NCI-H1092 (cell line): Measurements from ENCODE around the gene OPTC.

Source experiments
- DNase-seq: peaks from one replicate; lab custom pipeline; 2025; lab: John Stamatoyannopoulos, UW

Gene OPTC

DNA sequence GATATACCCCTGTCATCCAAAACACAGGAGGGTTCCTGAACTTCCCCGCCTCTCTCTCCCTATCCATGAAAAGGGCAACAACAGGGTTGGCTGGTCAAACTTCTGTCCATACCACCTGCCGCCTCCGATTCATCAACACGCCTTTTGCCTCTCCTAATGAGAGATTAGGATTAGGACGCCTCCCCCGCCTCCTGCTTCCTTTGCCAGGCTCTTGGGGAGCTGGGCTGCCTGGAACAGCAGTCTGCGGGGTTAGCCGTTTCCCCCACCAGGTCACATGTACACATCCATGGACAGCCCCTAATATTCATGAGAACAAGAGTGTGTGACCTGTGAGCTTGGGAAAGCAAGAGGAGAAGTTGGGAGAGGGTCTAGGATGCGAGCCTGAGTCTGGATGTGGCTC lies 2.3 kb upstream of the OPTC start:
- DNase-seq = no peak

DNA sequence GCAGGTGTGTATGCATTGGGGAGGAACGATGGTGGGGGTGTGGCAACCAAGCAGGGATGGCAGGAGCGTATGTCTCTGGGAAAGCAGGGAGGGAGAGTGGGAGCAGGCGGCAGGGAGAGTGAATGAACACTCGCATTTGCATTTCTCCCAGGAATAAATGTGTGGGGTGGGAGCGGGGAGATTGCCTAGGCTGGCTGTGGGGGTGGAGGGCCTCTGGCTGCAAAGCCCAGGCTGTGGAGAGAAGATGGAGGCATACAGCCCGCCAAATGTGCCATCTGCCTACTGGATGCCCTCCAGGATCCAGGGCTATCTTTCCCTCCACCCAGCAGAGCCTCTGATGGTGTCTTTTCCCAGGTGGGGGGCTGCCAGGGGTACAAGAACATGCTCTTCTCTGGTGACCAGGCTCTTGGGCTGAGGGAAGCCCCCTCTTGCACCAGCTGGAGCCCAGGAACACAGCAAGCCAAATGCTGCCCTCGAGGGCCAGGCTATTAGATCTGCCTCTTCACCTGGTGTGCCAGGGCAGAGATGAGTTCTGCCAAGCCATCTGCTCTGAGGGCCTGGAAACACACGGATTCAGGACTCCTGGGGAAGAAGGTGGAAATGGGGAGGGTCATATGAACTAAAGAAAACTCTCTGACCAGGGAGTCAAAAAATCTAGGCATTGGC lies 1.7 kb upstream of the OPTC start:
- peak; percentile 74 for DNase-seq

DNA sequence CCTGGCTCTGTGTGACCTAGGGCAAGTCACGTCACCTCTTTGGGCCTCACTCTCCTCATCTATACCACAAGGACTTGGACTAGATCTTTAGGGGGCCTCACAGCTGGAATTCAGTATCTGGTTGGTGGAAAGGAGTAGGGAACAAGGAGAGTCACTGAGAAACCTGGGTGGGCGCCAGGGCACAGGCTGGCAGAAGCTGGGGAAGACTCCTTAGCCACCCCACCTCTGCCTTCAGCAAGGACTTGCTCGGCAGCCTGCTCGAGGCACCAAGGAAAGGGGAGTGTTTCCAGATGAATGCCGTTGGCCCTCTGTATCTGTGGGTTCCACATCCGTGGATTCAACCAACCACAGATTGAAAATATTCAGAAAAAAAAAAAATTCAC lies 1.2 kb upstream of the OPTC start:
- no peak for DNase-seq

DNA sequence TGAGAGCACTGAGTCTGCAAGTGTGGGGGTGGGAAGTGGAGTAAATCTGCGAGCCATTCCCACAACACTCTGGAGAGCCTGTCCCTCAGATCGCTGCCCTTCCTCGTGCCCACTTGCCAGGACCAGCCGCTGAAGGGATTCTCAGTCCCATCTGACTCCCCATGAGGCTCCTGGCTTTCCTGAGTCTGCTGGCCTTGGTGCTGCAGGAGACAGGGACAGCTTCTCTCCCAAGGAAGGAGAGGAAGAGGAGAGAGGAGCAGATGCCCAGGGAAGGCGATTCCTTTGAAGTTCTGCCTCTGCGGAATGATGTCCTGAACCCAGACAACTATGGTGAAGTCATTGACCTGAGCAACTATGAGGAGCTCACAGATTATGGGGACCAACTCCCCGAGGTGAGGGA lies 1.9 kb downstream of the OPTC start:
- DNase-seq = no peak

DNA sequence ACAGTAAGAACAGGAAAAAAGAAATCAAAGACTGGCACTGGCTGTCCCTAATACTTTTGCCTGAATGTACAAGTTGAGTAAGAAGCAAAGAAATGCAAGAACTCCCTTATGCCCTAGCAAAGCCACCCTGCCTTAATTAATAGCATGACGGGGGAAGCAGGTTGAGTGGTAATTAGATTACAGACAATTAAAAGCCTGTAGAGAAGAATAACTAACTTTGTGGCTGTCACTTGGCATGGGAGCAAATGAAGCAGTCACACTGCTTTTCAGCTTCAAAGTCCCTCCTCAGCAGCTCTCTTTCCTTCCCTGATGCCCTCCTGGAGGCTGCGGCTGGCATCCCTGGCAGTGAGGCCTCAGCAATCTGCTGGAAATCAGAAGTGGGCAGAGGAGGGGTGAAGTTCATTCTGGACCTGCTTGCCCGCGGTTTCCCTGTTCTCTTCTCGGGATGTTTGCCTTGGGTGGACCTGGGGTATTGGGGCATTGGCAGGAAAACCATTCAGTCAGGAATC lies 3.4 kb downstream of the OPTC start:
- DNase-seq = no peak

DNA sequence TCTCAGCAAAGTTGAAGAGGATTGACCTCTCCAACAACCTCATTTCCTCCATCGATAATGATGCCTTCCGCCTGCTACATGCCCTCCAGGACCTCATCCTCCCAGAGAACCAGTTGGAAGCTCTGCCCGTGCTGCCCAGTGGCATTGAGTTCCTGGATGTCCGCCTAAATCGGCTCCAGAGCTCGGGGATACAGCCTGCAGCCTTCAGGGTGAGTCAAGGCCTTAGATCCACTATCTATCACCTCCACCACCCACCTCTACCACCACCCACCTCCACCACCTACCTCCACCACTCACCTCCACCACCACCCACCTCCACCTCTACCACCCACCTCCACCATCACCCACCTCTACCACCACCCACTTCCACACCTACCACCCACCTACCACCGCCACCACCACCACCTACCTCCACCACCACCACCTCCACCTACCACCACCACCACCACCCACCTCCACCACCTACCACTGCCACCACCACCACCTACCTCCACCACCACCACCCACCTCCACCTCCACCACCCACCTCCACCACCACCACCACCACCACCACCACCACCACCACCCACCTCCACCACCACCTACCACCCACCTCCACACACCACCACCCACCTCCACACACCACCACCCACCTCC lies 5.8 kb downstream of the OPTC start:
- DNase-seq = no peak

DNA sequence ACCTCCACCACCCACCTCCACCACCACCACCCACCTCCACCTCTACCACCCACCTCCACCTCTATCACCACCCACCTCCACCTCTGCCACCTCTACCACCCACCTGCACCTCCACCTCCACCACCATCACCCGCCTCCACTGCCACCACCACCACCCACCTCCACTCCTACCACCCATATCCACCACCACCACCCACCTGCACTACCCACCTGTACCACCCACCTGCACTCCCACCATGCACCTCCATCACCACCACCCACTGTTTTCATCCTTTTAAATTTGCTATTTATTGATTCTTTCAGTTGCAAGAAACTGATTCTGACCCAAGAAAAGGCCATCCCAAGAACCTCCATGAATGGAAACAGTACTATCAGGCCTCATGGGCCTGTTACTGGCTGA lies 6.3 kb downstream of the OPTC start:
- no peak for DNase-seq

DNA sequence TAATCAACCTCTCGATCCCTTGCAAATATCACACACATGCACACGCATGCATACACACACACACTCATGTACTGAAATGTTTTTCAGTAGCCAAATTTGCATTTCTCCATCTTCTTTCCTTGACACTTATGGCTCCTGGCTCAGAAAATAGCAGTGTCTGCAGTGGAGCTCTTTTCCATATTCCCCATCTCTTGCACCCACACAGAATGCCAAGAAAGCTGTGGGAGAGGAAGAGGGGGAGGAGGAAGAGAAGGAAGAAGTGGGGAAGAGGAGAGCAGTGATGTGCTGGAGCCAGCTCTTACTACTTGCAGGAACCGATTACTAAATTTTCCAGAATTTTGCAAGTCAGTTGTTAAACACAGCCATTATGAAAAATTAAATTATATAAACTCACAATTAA lies 9.9 kb downstream of the OPTC start:
- DNase-seq = no peak

DNA sequence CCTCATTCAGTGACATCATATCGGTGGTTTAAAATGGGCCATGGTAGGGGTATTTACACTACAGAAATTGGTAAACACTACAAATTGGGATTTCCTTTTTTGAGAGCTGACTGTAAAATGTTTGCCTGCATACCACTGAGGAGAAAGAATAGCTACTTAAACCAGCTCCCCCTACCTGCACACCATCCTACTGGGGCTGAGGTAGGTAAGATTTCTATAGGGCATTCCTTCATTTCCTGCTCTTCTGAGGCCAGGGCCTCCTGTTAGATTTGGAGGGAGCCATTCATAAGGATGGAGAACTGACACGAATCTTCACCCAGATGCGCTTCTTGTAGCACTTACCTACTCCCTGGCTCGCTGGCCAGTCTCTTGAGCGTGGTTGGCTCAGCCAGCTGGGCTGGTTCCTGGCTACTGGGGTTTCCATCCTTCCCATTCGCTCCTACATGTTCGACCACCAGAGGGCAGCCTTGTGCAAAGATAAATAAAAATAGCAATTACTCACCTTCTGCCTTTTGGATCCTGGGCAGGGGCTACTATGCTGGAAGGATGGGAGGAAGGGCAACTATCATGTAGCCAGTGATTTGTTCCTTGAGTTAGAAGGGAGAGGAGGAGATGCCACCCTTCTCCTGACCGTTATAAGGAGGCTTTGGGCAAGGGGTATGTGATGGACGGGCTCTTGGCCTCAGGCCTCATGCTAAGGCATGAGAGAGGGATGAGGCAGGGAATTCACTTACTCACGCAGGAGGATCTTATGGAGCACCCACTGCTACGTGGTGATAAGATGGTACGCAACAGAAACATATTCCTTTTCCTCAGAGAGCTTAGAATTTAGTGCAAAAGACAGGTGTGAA lies 10.7 kb downstream of the OPTC start:
- DNase-seq = peak; percentile 89

DNA sequence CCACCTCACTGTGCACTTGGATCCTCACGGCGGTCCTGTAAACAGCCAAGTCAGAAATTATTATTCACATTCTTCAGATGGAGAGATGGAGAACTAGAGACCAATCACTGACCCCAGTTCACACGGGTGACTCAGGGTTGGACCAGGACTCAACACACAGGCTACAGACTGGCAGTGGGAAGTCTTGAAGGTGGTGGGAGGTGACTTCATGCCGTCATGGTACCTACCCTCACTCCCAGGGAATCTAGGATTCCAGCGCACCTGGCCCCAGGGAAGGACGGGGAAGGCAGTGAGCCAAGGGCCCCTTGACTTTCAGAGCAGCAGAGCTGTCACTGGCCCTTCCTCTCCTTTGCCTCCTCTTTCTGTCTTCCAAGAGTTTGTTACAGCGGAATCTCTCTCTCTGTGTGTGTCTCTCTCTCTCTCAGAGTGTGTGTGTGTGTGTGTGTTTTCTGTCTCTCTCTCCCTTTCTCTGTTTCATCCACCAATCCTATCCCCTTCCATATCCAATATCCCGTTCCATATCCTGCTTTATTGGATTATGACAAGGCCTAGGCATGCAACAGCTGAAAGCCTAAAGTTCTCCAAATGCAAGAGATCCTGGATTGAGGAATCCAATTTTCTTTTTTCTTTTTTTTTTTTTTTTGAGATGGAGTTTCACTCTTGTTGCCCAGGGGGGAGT lies 11.7 kb downstream of the OPTC start:
- DNase-seq = no peak

DNA sequence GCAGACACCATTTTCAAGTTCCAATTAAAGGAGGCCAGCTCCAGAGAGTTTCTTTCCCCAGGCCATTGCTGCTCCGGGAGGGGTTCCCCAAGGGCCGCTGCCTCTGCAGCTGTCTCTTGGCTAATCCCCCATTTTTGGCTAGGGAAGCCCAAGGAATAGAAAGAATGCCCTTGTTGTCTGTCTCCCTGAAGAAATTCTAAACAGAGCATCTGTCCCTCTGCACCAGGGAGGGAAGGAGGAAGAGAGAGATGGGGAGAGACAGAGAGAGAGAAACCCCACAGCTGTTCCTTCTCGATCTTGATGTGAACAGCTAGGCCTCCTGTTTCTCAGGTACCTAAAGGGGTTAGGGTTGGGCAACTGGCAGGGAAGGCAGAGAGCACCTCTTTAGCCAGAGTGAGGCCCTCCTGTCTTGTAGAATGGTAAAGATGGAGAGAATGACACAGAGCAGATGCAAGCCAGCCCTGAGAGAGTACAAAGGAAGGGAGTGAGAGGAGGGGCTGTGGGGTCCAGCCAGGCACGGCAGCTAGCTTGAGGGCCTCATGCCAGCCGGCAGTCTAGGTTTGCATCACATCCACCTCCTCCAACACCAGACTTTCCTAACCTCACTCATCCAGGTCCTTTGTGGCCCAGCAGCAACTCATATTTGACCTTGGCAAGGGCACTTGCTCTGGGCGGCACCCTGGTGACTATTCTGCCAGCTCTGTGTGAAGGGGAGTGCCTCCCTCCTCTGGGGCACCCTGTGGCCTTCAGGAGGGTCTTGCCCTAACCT lies 13.1 kb downstream of the OPTC start:
- peak; percentile 8 for DNase-seq

DNA sequence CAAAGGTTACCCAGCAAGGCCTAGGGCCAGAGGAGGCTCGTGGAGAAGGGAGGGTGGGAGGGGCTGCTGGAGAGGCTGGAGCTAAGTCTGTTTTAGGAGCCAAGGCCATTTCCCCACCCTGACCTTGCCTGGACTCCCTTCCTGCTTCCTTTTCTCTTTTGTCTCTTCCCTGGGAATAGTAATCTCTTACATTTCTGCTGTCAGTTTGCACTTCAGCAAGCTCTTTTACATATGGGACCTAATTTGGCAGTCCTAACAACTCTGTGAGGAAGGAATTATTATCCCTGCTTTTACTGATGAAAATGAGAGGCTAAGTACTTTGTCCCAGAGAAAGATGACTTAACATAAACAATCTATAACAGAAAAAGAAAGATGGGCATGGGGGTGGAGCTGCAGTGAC lies 13.8 kb downstream of the OPTC start:
- no peak for DNase-seq

DNA sequence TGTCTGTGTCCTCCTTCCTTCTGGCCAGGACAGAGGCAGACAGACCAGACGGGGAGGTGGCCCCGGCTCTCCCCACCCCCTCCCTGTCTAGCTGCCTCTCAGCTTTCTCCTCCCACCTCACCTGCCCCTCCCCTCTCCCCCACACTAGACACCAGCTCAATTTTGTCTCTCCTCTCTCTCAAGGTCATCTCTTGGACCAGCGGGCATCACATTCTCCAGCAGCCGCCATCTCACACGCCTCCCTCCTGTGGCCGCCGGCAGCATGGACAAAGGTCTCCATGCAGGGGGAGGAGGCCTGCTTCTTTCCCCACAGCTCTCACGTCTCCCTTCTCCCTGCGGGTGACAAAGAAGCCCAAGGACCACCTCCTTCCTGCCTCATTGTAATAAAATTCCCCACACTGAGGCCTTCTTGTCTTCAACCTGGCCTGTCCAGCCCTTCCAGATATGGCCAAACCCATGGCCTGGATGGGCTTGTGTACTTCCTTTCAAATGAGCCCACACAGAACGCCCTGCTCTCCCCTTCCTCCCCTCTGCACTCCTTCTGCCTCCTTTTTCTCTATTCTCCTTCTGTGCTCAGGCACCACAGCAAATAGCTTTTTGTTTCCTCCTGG lies 14.6 kb downstream of the OPTC start:
- no peak for DNase-seq

DNA sequence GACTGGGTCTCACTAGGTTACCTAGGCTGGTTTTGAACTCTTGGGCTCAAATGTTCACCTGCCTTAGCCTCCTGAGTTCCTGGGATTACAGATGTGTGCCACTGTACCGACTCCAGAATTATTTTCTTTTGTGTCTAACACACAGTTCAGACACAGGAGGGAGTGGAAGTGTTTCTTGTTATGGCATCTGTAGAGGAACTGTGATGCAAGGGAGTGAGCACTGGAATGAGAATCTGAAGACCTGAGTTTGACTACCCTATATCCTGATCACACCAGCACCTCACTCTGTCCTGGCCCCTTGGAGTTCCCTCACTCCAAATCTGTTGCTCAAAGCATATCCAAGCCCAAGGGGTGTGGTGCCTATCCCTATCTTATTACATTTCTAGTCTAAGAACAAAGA lies 15.2 kb downstream of the OPTC start:
- DNase-seq = no peak

DNA sequence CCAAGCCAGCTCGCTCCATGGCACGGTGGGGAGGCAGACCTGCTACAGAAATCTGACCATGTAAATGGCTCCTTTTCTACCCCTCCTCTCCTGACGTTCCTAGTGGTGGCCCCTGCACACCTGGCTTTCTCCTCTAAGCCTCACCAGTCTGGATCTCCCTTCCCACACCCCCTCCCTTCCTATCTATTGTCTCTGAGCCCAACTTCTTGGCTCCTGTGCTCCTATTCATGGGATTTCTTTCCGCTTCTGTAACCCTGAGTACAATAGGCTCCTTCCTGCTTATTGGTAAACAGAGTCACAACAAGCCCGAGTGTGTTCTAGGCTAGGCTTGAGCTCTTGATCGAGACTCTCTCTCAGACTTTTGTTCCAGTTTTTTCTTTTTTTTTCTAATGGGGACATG lies 17.6 kb downstream of the OPTC start:
- DNase-seq = no peak

DNA sequence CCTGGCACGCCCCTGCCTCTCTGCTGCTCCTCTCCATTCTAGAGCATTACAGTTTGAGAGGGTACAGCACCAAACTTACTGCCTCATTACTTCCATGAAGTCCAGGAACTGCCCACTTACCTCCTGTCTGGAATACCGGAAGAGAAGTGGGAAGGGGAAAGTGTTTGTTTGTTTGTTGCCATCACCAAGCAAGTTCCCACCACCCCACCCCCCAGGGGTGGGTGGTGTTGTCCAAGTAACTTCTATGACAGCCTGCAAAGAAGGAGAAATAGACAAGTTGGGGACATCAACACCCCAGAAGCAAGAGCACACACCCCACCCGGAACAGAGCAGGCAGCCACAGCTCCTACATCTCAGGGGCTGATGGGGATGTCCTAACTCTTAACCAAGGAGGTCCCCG lies 18.0 kb downstream of the OPTC start:
- DNase-seq = no peak

DNA sequence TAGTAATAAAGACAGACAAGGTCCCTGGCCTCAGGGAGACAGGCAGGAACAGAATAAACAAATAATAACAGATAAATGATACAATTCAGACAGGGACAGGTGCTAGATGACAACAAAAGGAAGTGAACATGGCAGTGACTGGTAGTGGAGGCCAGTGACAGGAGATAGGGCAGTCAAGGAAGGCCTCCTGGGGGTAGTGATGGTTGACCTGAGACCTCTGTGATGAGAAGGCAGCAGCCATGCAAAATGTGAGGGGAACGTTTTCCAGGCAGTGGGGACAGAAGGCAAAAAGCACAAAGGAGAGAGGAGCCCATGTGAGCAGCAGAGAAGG lies 18.5 kb downstream of the OPTC start:
- DNase-seq = no peak

DNA sequence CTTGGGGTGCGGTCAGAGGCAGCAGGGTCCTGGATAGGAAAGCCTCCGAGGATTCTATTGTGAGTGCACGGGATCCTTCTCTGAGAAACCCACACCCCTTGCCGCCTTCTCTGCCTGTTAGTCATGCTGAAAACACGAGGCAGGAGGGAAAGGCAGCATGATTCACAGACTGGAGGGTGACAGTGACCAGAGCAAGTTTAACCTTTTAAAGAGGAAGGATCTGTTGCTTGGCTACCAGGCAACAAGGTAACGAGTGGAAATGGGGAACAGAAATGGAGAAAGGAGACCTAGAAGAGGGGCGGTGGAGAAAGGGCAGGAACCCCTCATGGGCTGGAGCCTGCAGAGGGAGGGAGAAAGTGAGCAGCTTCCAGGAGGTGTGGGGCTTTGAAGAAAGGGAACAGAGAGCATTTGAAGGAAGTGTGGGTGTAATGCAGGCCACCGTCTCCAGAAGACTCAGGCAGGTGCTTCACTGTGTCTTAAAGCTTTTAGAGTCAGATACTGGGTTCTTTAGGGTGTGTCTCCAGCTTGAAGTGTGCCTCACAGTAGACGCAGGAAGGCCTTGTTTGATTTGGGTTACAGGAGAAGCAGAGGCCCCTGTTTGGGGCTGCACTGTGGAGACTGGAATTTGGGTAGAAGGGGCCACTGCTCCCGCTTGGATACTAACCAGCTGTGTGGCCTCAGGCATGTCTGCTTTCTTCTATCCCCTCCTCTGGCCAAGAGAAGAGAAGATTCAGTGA lies 19.1 kb downstream of the OPTC start:
- no peak for DNase-seq

DNA sequence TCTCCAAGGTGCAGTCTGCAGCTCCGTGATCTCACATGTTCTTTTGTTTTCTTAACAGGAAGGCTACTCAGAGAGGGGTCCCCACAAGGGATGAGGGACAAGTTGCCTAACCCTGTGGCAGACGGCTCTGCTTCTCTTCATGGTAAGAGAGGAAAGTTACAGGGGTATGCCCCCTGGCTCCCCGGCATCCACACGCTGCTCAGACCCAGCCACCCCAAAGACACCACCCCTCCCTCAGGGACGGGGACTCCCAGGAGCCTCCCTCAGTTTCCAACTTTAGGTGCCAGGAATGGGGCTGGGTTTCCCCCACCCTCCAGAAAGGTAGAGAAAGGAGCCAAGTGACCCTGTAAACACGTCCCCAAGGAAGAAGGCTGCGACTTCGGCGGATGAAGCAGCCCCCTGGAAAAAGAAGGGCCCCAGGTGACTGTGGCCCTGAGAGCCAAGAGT lies 19.7 kb downstream of the OPTC start:
- DNase-seq = no peak

DNA sequence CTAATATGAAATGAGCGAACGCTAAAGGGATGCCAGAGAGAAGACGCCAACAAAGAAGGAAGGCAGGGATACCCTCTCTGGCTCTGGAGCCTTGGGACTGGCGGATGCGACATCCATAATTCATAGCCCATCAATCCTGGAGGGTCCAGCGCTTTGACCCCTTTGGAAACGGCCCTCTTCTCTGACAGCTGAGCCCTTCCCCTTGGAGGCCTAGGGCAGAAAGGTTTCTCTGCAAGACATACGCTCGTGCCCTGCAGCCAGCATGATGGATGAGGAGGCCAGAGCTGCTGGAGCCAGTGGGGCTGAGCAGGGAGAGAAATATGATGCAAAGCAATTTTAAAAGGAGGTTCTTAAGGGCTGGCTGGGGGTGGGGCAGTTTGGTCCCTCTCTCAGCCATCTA lies 22.2 kb downstream of the OPTC start:
- no peak for DNase-seq

DNA sequence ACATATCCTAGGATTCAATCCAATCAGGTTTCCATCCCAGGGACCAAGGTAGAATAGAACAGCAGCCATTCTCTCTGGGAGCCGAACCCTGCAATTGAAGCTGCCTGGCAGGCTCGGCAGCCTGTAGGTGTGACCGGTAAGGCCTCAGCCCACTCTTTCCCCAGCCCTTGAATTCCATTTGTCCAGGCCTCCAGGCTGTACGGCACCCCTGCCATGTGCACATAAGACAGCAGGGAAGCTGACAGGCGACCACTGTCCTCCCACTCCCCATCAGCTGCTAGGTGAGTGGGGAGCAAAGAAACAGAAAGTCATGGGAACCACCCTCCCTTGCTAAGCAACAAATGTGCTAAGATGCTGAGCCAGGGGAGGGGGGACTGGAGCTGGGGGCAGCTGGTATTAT lies 23.0 kb downstream of the OPTC start:
- no peak for DNase-seq
